NT2/D1 (cell line): ENCODE data around the gene RNU6-1.

Experiments
- SUZ12 ChIP-seq: IDR thresholded peaks from 2 replicates; pipeline ENCODE4 v1.6.1; 2011; ENCODE audit not compliant: insufficient read length, insufficient read depth; ENCODE audit errors: extremely low read depth
- YY1 ChIP-seq: IDR thresholded peaks from 2 replicates; pipeline ENCODE4 v1.6.1; 2011; ENCODE audit not compliant: insufficient read length, insufficient read depth
- ZNF274 ChIP-seq: IDR thresholded peaks from 2 replicates; pipeline ENCODE4 v1.6.1; 2011; ENCODE audit warnings: mild to moderate bottlenecking, low read depth, low read length

DNA sequence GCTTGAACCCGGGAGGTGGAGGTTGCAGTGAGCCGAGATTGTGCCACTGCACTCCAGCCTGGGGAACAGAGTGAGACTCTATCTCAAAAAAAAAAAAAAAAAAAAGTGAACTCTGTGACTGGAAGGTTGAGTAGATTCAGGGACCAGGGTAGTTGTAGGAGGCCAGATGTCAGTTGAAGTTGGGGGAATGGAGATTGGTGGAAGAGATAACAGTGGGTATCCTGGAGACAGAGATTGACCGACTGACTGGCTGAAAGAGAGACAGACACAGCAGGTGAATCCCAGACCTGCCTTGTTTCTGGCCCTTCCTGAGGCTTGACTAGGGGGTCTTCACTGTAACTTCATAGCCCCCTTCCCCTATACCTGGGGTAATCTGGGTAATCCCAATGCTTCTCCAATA is 22.1 kb upstream of the RNU6-1 start:
- TF ChIP-seq SUZ12 (no peak), YY1 (no peak), ZNF274 (no peak)
